HG02571 (cell line): Measurements from ENCODE around the gene TNFRSF6B.

Experiments
- ATAC-seq: cut with Tn5 transposase; IDR thresholded peaks from one replicate; pipeline ENCODE4 v1.9.1; 2021; ENCODE audit warnings: mild to moderate bottlenecking, moderate library complexity; ENCODE audit not compliant: unreplicated experiment

TNFRSF6B gene

DNA sequence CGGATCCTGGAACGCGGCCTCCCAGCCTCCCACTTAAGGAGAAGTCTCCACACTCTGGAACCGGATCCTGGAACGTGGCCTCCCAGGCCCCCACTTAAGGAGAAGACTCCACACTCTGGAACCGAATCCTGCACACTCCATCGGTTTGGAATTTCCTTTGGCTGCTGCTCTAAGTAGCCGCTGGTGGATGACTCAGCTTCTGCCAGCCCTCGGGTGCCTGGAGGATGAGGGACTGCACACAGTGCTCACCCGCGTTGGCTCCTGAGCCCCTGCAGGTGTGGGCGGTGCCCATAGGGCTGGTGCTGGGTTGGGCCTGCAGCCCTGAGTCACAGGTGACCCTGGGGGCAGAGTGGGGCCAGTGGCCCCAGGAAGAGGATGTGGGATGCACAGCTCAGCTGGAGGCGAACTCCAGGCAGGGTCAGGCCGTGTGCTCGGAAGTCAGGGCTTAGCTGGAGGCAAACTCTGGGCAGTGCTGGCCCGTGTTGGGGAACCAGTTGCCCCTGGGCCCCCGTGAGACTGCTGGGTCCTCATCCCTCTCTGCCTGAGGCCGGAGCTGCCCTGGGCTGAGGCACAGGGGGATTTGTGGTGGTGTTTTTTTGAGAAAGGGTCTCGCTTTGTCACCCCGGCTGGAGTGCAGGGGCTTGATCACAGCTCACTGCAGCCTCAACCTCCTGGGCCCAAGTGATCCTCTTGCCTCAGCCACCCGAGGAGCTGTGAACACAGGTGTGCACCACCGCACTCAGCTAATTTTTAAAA, 13.9 kb upstream of the TNFRSF6B start:
- no peak for ATAC-seq

DNA sequence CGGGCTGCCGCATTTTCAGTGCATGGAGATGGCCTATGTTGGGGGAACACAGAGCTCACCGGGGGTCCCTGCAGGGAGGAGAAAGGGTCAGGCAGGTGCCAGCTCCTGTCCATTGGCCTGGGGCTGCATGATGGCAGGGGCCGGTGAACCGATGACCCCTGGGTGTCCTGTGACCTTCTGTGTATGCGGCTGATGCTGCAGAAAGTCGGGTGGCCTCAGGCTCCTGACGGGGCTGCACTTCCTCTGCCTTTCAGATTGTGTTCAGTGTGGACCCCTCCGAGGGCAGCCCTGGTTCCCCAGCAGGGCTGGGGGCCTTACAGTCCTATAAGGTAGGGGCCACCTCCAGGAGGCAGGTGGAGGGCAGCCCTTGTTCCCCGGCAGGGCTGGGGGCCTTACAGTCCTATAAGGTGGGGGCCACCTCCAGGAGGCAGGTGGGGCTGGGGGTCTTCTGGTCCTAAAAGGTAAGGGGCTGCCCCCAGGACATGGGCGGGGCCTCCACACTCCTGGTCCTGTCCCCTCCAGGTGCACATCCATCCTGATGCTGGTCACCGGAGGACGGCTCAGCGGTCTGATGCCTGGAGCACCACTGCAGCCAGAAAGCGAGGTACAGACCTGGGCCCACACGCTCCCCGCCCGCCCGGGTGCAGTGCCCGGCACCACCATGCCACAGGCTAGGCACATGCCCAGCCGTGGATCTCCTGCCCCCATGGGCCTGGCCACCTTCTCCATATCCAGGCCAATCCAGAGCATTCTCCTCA, 11.0 kb upstream of the TNFRSF6B start:
- no peak for ATAC-seq

- no peak for ATAC-seq
These were observed 10.4 kb upstream of the TNFRSF6B start for GRCh38 chr20:63686094-63686491.

DNA sequence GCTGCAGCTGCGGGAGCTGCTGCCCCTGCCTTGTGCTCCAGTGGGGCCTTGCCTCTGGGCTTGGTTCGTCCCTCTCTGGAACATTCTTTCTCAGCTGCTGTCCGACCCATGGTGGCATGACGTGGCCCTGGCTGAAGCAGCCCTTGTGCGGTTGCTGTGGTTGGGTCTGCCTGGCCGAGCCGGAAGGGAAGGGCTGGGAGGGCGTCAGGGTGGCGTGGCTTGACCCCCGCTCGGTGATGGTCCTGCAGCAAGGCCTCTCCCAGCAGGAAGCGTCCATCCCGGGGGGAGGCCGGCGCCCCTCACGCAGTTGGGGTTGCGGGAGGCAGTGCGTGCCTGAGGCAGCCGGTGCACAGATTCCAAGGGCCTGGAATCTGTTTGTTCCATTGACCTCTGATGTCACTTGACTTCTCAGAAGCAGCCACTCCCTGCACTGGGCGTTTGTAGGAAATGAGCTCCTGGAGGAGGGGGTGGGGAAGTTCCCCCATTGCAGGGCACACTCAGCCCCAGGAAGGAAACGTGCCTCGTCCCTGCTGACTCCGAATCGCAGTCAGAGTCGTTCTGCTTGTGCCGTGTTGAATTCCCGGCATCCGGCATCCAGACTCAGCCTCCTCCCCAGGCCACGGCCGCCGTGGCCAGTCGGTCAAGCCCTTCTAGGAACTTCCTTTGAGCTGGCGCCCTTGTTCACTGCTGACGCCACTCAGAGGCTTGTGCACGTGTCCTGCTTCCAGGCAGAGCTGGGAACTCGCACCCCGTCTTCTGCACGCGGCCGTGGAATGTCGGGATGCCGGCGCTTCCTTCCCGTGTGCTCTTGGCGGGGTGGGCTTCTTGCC, 9.7 kb upstream of the TNFRSF6B start:
- no peak for ATAC-seq

DNA sequence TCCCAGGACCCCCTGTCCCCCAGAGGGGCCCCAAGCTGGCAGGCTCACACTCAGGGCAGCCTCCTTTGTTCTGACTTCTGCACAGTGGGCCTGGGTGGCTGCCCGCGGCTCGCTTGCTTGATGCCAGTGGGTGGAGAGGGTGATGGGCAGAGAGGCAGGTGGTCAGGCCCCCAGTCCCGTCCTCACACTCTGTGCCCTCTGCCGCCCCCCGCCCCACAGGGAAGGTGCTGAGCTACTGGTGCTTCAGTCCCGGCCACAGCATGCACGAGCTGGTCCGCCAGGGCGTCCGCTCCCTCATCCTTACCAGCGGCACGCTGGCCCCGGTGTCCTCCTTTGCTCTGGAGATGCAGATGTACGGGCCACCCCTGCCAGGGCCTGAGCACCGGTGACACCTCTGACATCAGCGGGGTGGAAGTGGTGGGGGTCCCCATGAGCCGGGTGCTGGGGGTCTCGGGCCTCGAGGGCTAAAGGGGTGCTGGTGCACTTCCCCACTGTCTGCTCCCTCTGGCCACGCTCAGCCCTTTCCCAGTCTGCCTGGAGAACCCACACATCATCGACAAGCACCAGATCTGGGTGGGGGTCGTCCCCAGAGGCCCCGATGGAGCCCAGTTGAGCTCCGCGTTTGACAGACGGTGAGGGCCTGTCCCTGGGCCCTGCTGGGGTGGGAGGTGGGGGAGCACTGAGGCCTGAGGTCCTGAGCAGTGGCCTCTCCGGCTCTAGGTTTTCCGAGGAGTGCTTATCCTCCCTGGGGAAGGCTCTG, 8.9 kb upstream of the TNFRSF6B start:
- no peak for ATAC-seq

DNA sequence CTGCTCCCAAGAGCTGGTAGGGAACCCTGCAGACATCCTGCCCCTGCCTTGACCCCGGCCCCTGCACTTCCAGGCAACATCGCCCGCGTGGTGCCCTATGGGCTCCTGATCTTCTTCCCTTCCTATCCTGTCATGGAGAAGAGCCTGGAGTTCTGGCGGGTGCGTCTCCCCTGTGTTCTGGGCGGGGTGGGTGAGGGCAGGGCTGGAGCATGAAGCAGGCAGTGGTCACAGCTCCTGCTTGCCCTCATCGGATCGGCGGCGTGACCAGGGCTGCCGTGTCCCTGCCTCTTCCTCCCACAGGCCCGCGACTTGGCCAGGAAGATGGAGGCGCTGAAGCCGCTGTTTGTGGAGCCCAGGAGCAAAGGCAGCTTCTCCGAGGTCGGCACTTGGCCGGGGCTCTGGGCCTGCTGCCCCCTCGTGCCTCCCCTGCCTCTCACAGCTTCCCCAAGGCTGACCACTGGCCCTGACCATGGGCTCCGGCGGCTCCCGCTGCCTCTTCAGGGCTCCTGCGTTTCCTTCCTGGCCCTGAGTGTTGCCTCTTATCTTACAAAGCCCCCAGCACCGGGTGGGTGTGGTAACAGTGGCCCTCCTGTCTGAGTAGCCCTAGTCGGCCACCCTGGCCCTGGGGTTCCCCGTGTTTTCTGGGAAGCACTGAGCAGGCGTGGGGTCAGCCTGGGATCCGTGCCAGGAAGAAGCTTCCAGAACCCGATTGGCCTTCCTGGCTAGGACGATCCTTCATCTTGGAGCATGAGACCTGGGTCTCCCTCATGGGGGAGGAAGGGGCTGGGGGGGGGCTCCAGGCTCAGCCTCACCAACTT, 8.0 kb upstream of the TNFRSF6B start:
- ATAC-seq, result no peak

DNA sequence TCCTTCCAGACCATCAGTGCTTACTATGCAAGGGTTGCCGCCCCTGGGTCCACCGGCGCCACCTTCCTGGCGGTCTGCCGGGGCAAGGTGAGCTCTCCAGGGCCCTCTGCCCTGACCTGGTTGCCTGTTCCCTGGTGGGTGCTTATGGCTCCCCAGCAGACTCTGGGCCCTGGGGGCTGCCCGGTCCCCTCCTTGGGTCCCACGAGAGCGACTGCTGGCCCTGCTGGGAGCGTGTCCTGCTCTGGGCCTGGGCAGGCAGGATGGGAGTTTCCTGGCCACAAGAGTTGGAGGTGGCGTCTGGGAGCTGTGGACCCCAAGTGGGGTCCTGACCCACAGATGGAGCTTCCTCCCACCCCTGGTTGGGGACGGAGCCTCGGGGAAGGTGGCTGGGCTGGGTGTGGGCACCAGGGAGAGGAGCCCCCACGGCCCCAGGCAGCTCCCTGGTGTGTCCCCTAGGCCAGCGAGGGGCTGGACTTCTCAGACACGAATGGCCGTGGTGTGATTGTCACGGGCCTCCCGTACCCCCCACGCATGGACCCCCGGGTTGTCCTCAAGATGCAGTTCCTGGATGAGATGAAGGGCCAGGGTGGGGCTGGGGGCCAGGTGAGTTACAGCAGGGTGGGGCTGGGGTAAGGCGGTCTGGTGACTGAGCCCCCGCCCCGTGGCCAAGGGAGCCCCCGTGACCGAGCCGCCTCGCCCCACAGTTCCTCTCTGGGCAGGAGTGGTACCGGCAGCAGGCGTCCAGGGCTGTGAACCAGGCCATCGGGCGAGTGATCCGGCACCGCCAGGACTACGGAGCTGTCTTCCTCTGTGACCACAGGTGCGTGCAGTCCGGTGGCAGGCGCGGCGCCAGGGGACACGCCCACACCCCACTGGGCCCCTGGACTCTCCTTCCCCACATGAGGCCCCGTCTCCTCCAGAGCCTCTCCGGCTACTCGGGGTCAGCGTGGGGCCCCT, 7.1 kb upstream of the TNFRSF6B start:
- no peak for ATAC-seq

GRCh38 chr20:63690003-63690897, 6.2 kb upstream of the TNFRSF6B start:
- no peak for ATAC-seq

DNA sequence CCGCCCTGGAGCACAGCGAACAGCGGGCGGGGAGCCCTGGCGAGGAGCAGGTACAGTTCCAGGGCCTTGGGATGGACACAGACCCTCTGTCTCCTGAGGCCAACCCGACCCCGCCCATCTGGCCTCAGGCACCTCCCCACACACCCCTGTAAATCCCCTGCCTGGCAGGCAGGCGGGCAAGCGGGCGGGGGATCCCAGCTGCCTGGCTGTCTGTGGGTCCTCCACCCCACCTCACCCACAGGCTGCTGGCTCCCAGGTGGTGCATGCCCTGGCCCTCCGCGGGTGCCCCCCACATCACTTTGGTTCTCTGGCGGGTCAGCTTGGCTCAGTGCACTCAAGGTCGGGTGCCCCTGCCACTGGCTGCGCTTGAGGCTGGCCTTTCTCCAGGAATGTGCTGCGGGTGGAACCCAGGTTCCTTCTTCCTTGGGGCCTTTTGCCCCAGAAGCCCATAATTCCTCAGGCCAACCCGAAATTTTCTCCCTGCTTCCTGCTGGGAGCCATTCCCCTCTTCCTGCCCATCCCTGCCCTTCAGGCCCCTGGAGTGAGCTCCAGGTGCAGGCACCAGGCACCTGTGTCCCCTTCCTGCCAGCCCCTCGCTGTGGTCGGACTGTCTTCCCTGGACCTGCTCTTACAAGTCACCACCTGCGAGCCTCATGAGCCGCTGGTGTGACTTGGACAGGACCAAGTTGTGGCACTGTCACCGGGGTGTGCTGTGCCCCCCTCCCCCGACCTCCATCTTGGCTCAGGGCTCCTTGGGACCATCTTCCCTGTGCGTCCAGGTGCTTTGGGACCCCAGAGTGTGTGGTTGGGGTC, 5.3 kb upstream of the TNFRSF6B start:
- ATAC-seq, result no peak

DNA sequence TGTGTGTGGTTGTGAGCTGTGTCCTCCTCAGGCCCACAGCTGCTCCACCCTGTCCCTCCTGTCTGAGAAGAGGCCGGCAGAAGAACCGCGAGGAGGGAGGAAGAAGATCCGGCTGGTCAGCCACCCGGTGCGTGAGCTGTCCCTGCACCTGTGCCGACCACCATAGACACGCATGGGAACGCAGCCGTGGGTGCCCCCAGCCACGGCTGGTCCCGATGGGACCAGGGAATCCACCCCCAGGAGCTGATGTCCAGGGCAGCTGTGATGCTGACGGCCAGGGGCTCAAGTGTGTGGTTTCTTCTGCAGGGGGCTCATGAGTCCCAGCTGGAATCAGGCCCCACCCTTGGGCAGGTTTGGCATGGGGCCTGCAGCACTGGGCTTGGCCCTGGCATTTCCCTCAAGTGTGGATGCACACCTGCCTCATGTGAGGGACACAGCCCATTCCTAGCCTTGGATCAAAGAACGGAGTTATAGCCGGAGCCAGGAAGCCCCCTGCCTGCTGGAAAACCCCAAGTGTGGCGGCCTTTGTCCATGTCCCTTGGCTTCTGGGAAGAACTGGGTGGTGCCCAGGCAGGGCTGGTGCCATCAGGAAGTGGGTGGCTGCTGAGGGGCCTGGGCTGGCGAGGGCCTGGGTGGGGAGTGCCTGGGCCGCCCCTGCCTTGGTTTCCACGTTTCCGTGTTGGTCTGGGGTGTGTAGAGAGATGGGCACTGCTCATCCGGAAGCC, 4.6 kb upstream of the TNFRSF6B start:
- ATAC-seq, result no peak

GRCh38 chr20:63692436-63693082, 3.9 kb upstream of the TNFRSF6B start:
- no peak for ATAC-seq

DNA sequence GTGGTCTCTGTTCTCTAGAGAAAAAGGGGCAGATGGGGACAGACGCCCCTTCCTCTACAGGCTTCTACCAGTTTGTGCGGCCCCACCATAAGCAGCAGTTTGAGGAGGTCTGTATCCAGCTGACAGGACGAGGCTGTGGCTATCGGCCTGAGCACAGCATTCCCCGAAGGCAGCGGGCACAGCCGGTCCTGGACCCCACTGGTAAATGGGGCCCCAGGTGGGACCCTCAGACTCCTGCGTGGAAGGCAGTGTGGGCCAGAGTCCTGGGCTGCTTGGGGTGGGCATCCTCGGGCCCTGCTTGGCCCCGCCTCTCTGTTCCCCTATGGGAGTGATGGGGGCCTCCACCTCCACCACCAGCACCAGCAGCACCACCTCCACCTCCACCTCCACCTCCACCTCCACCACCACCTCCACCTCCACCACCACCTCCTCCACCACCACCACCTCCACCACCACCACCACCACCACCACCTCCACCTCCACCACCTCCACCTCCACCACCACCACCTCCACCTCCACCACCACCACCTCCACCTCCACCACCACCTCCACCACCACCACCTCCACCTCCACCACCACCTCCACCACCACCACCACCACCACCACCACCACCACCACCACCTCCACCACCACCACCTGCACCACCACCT, 3.2 kb upstream of the TNFRSF6B start:
- ATAC-seq, result no peak

- no peak for ATAC-seq
These were observed 2.5 kb upstream of the TNFRSF6B start for GRCh38 chr20:63693733-63694583.
